B cell (primary cell): Measurements from ENCODE around the gene AGBL4. TPM values are rescaled to one million over a fixed set of nuclear protein-coding genes. Genes with fewer than 3 reads are reported as not detected.

Source experiments
- ATAC-seq: fragments of 200-7000 bp; cut with Tn5 transposase; one replicate; pipeline ENCODE4 v1.10.0; 2021; ENCODE audit warnings: low read depth, mild to moderate bottlenecking, moderate number of reproducible peaks, moderate library complexity
- CTCF ChIA-PET: fragments of 350-600 bp; sonication (Branson Sonifier 250); formaldehyde crosslinking; loops from one replicate; lab custom pipeline; 2021; ENCODE audit warnings: antibody characterized with exemption, inconsistent platforms; lab: Charles Lee
- POLR2A ChIA-PET: fragments of 350-600 bp; sonication (Branson Sonifier 250); formaldehyde crosslinking; loops from one replicate; lab custom pipeline; 2021; ENCODE audit warnings: antibody characterized with exemption; lab: Charles Lee
- DNase-seq: peaks from one replicate; pipeline ENCODE4 v3.0.0; 2013
- H2AFZ ChIP-seq: 2 replicates; pipeline ENCODE4 v1.6.1; 2012; ENCODE audit warnings: mild to moderate bottlenecking, low read depth, low read length; ENCODE audit not compliant: insufficient read depth, poor library complexity, severe bottlenecking
- H3K27ac ChIP-seq, 2 donors: 1 replicate in 1 of 2; 2 replicates in 1 of 2; pipeline ENCODE4 v1.5.1; 2012 to 2013; ENCODE audit warnings: low read length in 2 of 2, mild to moderate bottlenecking in 2 of 2, moderate library complexity in 1 of 2
- H3K27me3 ChIP-seq, 4 experiments: fragments of 200-600 bp in 1 of 4; sonication (generic) in 1 of 4; replicated peaks in 1 of 4; 1 replicate in 2 of 4; 2 replicates in 2 of 4; pipeline versions ENCODE4 v1.6.1 to v1.7.0; 2013 to 2016; ENCODE audit warnings: low read length in 3 of 4, mild to moderate bottlenecking in 2 of 4, mixed read lengths in 1 of 4, moderate library complexity in 1 of 4; ENCODE audit not compliant: insufficient read depth in 4 of 4, control insufficient read depth in 3 of 4; ENCODE audit errors: control extremely low read depth in 1 of 4
- H3K36me3 ChIP-seq, 2 experiments: replicated peaks in 1 of 2; 1 replicate in 1 of 2; 2 replicates in 1 of 2; pipeline versions ENCODE4 v1.6.1 to v1.7.1; 2013; ENCODE audit warnings: low read length in 1 of 2; ENCODE audit not compliant: insufficient read depth in 2 of 2, control insufficient read depth in 1 of 2; ENCODE audit errors: control extremely low read depth in 1 of 2, extremely low read depth in 1 of 2
- H3K4me1 ChIP-seq, 2 donors: fragments of 200-600 bp in 1 of 2; sonication (generic) in 1 of 2; 1 replicate in 1 of 2; 2 replicates in 1 of 2; pipeline versions ENCODE4 v1.5.1 to v1.6.1; 2013 to 2017; ENCODE audit warnings: low read length in 2 of 2; ENCODE audit not compliant: control insufficient read depth in 2 of 2, insufficient read depth in 2 of 2
- H3K4me2 ChIP-seq: replicated peaks from 2 replicates; pipeline ENCODE3; 2012; ENCODE audit warnings: mild to moderate bottlenecking, low read depth, low read length; ENCODE audit not compliant: poor library complexity, severe bottlenecking
- H3K4me3 ChIP-seq, 5 experiments: fragments of 200-600 bp in 1 of 5; sonication (generic) in 1 of 5; 1 replicate in 3 of 5; 2 replicates in 2 of 5; pipeline versions ENCODE4 v1.5.1 to v1.7.0; 2011 to 2016; ENCODE audit warnings: low read length in 4 of 5, mild to moderate bottlenecking in 4 of 5, low read depth in 2 of 5, control low read depth in 1 of 5, moderate library complexity in 1 of 5; ENCODE audit not compliant: insufficient read depth in 1 of 5; ENCODE audit errors: control extremely low read depth in 1 of 5, extremely low read depth in 1 of 5
- H3K79me2 ChIP-seq: fragments of 200-600 bp; sonication (generic); one replicate; pipeline ENCODE4 v1.6.0; 2016; ENCODE audit warnings: low read length; ENCODE audit not compliant: control insufficient read depth, insufficient read depth
- H3K9ac ChIP-seq: fragments of 200-600 bp; sonication (generic); 2 replicates; pipeline ENCODE4 v1.6.1; 2017; ENCODE audit warnings: mild to moderate bottlenecking, low read length, moderate library complexity
- H3K9me3 ChIP-seq, 3 donors: one replicate each; pipeline versions ENCODE4 v1.6.1 to v1.7.1; 2013; ENCODE audit warnings: low read length in 2 of 3; ENCODE audit not compliant: control insufficient read depth in 2 of 3, insufficient read depth in 1 of 3; ENCODE audit errors: control extremely low read depth in 1 of 3
- H4K20me1 ChIP-seq: 2 replicates; pipeline ENCODE4 v1.6.0; 2012; ENCODE audit warnings: mild to moderate bottlenecking, low read length; ENCODE audit not compliant: insufficient read depth, control insufficient read depth, poor library complexity, severe bottlenecking
- H3K27ac Mint-ChIP-seq: one replicate; pipeline ENCODE4 v1.8.0; 2021; ENCODE audit warnings: mixed read lengths
- H3K27me3 Mint-ChIP-seq: one replicate; pipeline ENCODE4 v1.8.0; 2021; ENCODE audit warnings: mixed read lengths
- H3K4me1 Mint-ChIP-seq: one replicate; pipeline ENCODE4 v1.8.0; 2021; ENCODE audit warnings: mixed read lengths
- H3K4me3 Mint-ChIP-seq: one replicate; pipeline ENCODE4 v1.8.0; 2021; ENCODE audit warnings: mixed read lengths
- H3K9me3 Mint-ChIP-seq: one replicate; pipeline ENCODE4 v1.8.0; 2022; ENCODE audit warnings: mixed read lengths; ENCODE audit not compliant: insufficient read depth
- EZH2 ChIP-seq: IDR thresholded peaks from 2 replicates; pipeline ENCODE4 v1.6.1; 2012; ENCODE audit warnings: borderline replicate concordance, low read depth, mild to moderate bottlenecking, moderate library complexity, low read length; ENCODE audit not compliant: insufficient read depth, poor library complexity, severe bottlenecking
- WGBS: methylation state at CpG from one replicate; pipeline ENCODE4 v1.1.5; 2013; ENCODE audit warnings: missing lambda C conversion rate; ENCODE audit not compliant: insufficient coverage; 5-methylcytosine and 5-hydroxymethylcytosine counted together
- intact Hi-C: fragments of 100-400 bp; cut with micrococcal nuclease; formaldehyde crosslinking; loops from one replicate; pipeline ENCODE4 v1.10.0; 2022
- polyA plus RNA-seq: library from polyadenylated mRNA; depleted of rRNA; stranded (reverse); fragments of >200 nt; gene quantifications from 2 replicates; pipeline ENCODE4 v1.2.3, GENCODE V29; 2012
- total RNA-seq, 2 donors: library from RNA; stranded (reverse); fragments of 120-200 nt in 1 of 2; gene quantifications; 1 replicate in 1 of 2; 2 replicates in 1 of 2; pipeline versions ENCODE4 v1.2.3 to v1.2.4, GENCODE V29; 2013 to 2022
- TF ChIP-seq, protein P1 (sequence below): fragments of 200-600 bp; IDR thresholded peaks from one replicate; pipeline ENCODE4 v1.8.0; 2022; ENCODE audit warnings: antibody characterized with exemption, mild to moderate bottlenecking

The AGBL4 gene
- total and polyA plus RNA-seq, 2 donors (not counting 1 experiment from before 2014, with no cell fraction given) = 0.07 to 0.12 TPM

DNA sequence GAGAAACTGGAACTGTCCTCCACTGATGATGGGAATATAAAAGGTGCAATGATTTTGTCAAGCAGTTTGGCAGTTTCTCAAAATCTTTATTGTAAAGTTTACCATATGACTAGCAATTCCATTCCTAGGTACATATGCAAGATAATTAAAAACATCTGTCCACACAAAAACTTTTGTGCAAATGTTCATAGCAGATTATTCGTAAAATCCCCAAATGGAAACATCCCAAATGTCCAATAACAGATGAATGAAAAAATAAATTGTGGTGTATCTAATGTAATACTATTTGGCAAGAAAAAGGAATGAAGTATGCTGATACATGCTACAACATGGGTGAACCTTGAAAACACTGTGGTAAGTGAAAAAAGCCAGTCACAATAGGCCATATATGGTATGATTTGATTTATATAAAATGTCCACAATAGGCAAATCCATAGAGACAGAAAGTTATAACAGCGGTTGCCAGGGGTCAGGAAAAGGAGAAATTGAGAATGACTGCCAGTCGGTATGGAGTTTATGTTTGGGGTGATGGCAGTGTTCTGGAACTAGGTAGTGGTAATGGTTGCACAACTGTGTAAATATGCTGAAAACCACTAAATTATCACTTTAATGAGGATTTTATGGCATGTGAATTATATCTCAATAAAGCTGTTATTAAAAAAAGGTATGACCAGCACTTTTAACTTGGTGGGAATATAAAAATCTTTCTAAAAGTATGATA lies 1165.4 kb downstream of the AGBL4 start:
- Histone ChIP-seq H3K36me3 (no peaks in the 10 kb centered on the region), H3K4me2 (no peak overlapping the region), H3K79me2 (no peaks in the 10 kb centered on the region), H3K9ac (no peak overlapping the region), H3K4me1 (no peaks in the 10 kb centered on the region), H3K4me3 (no peak overlapping the region), H3K9me3 (peaks cover 0 to 7% (median 2%) of the 10 kb centered on the region in 3 donors), H4K20me1 (no peaks in the 10 kb centered on the region), H3K27me3 (no peaks in the 10 kb centered on the region), H3K27ac (no peak overlapping the region), H2AFZ (no peak overlapping the region)
- Mint-ChIP-seq H3K9me3 (peaks cover 7% of the 10 kb centered on the region), H3K4me3 (no peak overlapping the region), H3K27ac (no peak overlapping the region), H3K4me1 (no peaks in the 10 kb centered on the region), H3K27me3 (peaks cover 24% of the 10 kb centered on the region)
- ChIA-PET CTCF (no interaction called here), POLR2A (no interaction called here)
- TF ChIP-seq, protein P1, sequence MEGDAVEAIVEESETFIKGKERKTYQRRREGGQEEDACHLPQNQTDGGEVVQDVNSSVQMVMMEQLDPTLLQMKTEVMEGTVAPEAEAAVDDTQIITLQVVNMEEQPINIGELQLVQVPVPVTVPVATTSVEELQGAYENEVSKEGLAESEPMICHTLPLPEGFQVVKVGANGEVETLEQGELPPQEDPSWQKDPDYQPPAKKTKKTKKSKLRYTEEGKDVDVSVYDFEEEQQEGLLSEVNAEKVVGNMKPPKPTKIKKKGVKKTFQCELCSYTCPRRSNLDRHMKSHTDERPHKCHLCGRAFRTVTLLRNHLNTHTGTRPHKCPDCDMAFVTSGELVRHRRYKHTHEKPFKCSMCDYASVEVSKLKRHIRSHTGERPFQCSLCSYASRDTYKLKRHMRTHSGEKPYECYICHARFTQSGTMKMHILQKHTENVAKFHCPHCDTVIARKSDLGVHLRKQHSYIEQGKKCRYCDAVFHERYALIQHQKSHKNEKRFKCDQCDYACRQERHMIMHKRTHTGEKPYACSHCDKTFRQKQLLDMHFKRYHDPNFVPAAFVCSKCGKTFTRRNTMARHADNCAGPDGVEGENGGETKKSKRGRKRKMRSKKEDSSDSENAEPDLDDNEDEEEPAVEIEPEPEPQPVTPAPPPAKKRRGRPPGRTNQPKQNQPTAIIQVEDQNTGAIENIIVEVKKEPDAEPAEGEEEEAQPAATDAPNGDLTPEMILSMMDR = no peak
- no peak for TF ChIP-seq EZH2
- WGBS = 0% methylated on average over 1 of the region's 3 CpGs
- intact Hi-C loops = no loop called here
- no peak for ATAC-seq
- DNase-seq = no peak

DNA sequence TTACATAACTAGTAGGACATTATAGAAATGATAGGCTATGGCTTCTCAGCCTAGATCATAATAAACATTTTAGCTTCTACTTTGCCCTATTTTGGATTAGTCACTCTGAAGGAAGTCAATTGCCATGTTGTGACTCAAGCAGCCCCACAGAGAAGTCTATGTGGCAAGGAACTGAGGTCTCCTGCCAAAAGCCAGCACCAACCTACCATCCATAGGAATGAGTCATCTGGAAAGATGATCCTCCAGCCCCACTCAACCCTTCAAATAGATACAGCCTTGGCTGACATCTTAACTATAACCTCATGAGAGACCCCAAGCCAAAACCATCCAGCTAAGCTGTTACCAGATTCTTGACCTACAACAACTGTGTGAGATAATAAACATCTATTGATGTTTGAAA lies 1170.7 kb downstream of the AGBL4 start:
- Mint-ChIP-seq H3K27ac (no peak overlapping the region), H3K9me3 (no peaks in the 10 kb centered on the region), H3K27me3 (peaks cover 8% of the 10 kb centered on the region), H3K4me3 (no peak overlapping the region), H3K4me1 (peaks cover 5% of the 10 kb centered on the region)
- Histone ChIP-seq H3K4me3 (no peak overlapping the region), H3K9me3 (no peaks in the 10 kb centered on the region), H3K4me2 (no peak overlapping the region), H3K36me3 (no peaks in the 10 kb centered on the region), H3K4me1 (no peaks in the 10 kb centered on the region), H2AFZ (no peak overlapping the region), H3K27me3 (no peaks in the 10 kb centered on the region), H4K20me1 (no peaks in the 10 kb centered on the region), H3K9ac (no peak overlapping the region), H3K27ac (no peak overlapping the region), H3K79me2 (no peaks in the 10 kb centered on the region)
- TF ChIP-seq, protein P1 = no peak
- TF ChIP-seq EZH2 = no peak
- intact Hi-C loops = no loop called here
- ChIA-PET CTCF (no interaction called here), POLR2A (no interaction called here)
- DNase-seq = no peak
- no peak for ATAC-seq
